Airway epithelial cell (primary cell): ENCODE measurements around the gene KRT31. TPM values are rescaled to one million over a fixed set of nuclear protein-coding genes. Genes with fewer than 3 reads are reported as not detected.

Experiments used
- total RNA-seq: library from RNA; depleted of rRNA; stranded (reverse); fragments of >200 nt; gene quantifications from 2 replicates; pipeline ENCODE4 v1.2.3, GENCODE V29; 2015

The KRT31 gene
- 0.05 and 0.28 TPM in 2 replicates for total RNA-seq

GRCh38 chr17:41396996-41397660 lies at the start of gene KRT31:
KRT31 (minus strand) TSS chr17:41397608; CDS start chr17:41397539, 69 bp downstream.

GRCh38 chr17:41440531-41441033 lies 43.2 kb upstream of the KRT31 start, which contains the start of gene KRT38:
KRT38 (minus strand) TSS chr17:41440983; CDS start chr17:41440921, 62 bp downstream.

GRCh38 chr17:41424111-41424635 lies 26.8 kb upstream of the KRT31 start, which contains the start of gene KRT37:
KRT37 (minus strand) TSS chr17:41424585; CDS start chr17:41424523, 62 bp downstream.

GRCh38 chr17:41381943-41382342 lies 15.5 kb downstream of the KRT31 start, which contains the start of gene KRT34:
KRT34 (minus strand) TSS chr17:41382306; CDS start chr17:41382246, 60 bp downstream.

GRCh38 chr17:41369713-41370112 lies 27.7 kb downstream of the KRT31 start, which contains the start of gene KRT33B:
KRT33B (minus strand) TSS chr17:41369813; CDS start chr17:41369750, 63 bp downstream.

GRCh38 chr17:41350381-41350878 lies 47.0 kb downstream of the KRT31 start, which contains the start of gene KRT33A:
KRT33A (minus strand) TSS chr17:41350828; CDS start chr17:41350767, 61 bp downstream.

Other genes with a start within 250 kb of the KRT31 start
- gene KRTAP4-5, start 247.8 kb downstream of the KRT31 start, total RNA-seq = not detected in 2 replicates
- not detected in 2 replicates for gene KRTAP4-4, start 236.9 kb downstream of the KRT31 start, total RNA-seq
- gene KRTAP4-3, start 229.4 kb downstream of the KRT31 start, total RNA-seq = not detected in 2 replicates
- gene KRTAP4-2, start 219.4 kb downstream of the KRT31 start, total RNA-seq = not detected in 2 replicates
- gene KRTAP4-1, start 212.7 kb downstream of the KRT31 start, total RNA-seq = not detected in 2 replicates
- not detected in 2 replicates for gene KRTAP9-1, start 207.7 kb downstream of the KRT31 start, total RNA-seq
- not detected in 2 replicates for gene KRTAP9-2, start 171.0 kb downstream of the KRT31 start, total RNA-seq
- gene KRTAP9-3, start 165.2 kb downstream of the KRT31 start, total RNA-seq = not detected in 2 replicates
- gene KRTAP9-8, start 159.6 kb downstream of the KRT31 start, total RNA-seq = not detected in 2 replicates
- not detected in 2 replicates for gene KRTAP9-4, start 147.9 kb downstream of the KRT31 start, total RNA-seq
- not detected in 2 replicates for gene KRTAP9-9, start 142.2 kb downstream of the KRT31 start, total RNA-seq
- gene KRTAP9-6, start 132.2 kb downstream of the KRT31 start, total RNA-seq = not detected in 2 replicates
- not detected in 2 replicates for gene KRTAP9-7, start 121.9 kb downstream of the KRT31 start, total RNA-seq
- not detected in 2 replicates for gene KRTAP29-1, start 94.8 kb downstream of the KRT31 start, total RNA-seq
- gene KRTAP16-1, start 88.3 kb downstream of the KRT31 start, total RNA-seq = not detected in 2 replicates
- gene KRTAP17-1, start 81.9 kb downstream of the KRT31 start, total RNA-seq = not detected in 2 replicates
- gene KRT33A, start 46.8 kb downstream of the KRT31 start, total RNA-seq = 0.35 TPM in 1 of 2 replicates, not detected in the other
- gene KRT33B, start 27.8 kb downstream of the KRT31 start, total RNA-seq = not detected in 2 replicates
- gene KRT34, start 15.3 kb downstream of the KRT31 start, total RNA-seq = 0.35 TPM in 1 of 2 replicates, not detected in the other
- gene KRT37, start 27.0 kb upstream of the KRT31 start, total RNA-seq = not detected in 2 replicates
- not detected in 2 replicates for gene KRT38, start 43.4 kb upstream of the KRT31 start, total RNA-seq
- gene KRT32, start 69.8 kb upstream of the KRT31 start, total RNA-seq = 0.21 TPM in 1 of 2 replicates, not detected in the other
- gene KRT35, start 83.5 kb upstream of the KRT31 start, total RNA-seq = not detected in 2 replicates
- not detected in 2 replicates for gene KRT36, start 92.3 kb upstream of the KRT31 start, total RNA-seq
- 591 and 752 TPM in 2 replicates for gene KRT13, start 108.0 kb upstream of the KRT31 start, total RNA-seq
- 292 and 317 TPM in 2 replicates for gene KRT15, start 121.3 kb upstream of the KRT31 start, total RNA-seq
- 4,405 and 5,932 TPM in 2 replicates for gene KRT19, start 130.7 kb upstream of the KRT31 start, total RNA-seq
- gene KRT9, start 174.5 kb upstream of the KRT31 start, total RNA-seq = 0.78 and 1.0 TPM in 2 replicates
- 5,968 and 7,158 TPM in 2 replicates for gene KRT14, start 189.3 kb upstream of the KRT31 start, total RNA-seq
- 4,917 and 6,689 TPM in 2 replicates for gene KRT16, start 215.2 kb upstream of the KRT31 start, total RNA-seq
- 20,831 and 21,525 TPM in 2 replicates for gene KRT17, start 227.0 kb upstream of the KRT31 start, total RNA-seq